MG63 (cell line): ENCODE results near the gene C1QTNF1. TPM values are rescaled to one million over a fixed set of nuclear protein-coding genes. Genes with fewer than 3 reads are reported as not detected.
"Not testable (repeated sequence)": the region's sequence is repeated elsewhere in the genome, so short reads cannot be mapped to it uniquely, and the experiment has no call there.

Source experiments
- DNase-seq: peaks from one replicate; pipeline ENCODE4 v3.0.0-alpha.2; 2020
- H3K27me3 ChIP-seq: fragments of 250-450 bp; sonication (Bioruptor Pico); 2 replicates; pipeline ENCODE4 v1.5.1; 2020; ENCODE audit warnings: mild to moderate bottlenecking, moderate library complexity
- H3K36me3 ChIP-seq: fragments of 250-450 bp; sonication (Bioruptor Pico); 2 replicates; pipeline ENCODE4 v1.5.1; 2020; ENCODE audit warnings: mild to moderate bottlenecking, moderate library complexity
- H3K4me3 ChIP-seq: fragments of 250-450 bp; sonication (Bioruptor Pico); 2 replicates; pipeline ENCODE4 v1.5.1; 2020; ENCODE audit warnings: mild to moderate bottlenecking, moderate library complexity
- H3K9me3 ChIP-seq: fragments of 250-450 bp; sonication (Bioruptor Pico); 2 replicates; pipeline ENCODE4 v1.5.1; 2020; ENCODE audit warnings: mild to moderate bottlenecking, moderate library complexity
- total RNA-seq: library from RNA; depleted of rRNA; stranded (reverse); fragments of >200 nt; shearing (Covaris generic); gene quantifications from 2 replicates; pipeline ENCODE4 v1.2.3, GENCODE V29; 2014; ENCODE audit warnings: low replicate concordance

The C1QTNF1 gene
- total RNA-seq, 1 experiment from 2014 or later = 38.4 TPM

- Histone ChIP-seq H3K4me3 (no peak overlapping the region), H3K27me3 (no peaks in the 10 kb centered on the region), H3K9me3 (no peaks in the 10 kb centered on the region), H3K36me3 (no peaks in the 10 kb centered on the region; the same call in 1 of the 2 replicates)
- DNase-seq = peak; percentile 39
Measured at GRCh38 chr17:79073706-79074088, 49.7 kb downstream of the C1QTNF1 start.

DNA sequence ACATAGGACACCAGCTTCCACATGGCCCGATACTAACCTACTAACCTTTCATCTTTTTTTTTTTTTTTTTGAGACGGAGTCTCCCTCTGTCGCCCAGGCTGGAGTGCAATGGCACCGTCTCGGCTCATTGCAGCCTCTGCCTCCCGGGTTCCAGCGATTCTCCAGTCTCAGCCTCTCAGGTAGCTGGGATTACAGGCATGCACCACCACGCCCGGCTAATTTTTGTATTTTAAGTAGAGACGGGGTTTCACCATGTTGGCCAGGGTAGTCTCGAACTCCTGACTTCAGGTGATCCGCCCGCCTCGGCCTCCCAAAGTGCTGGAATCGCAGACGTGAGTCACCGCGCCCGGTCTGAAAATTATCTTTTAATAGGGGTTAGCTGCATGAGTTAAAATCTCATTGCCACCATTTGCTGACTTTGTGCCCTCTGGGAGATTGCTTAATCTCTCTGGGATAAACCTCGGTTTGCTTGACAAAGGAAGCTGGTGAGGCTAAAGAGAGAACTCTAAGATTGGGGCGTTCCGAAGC, 50.2 kb downstream of the C1QTNF1 start:
- H3K4me3 ChIP-seq = peak overlapping the region; percentile 65
- not testable (repeated sequence) for H3K27me3 ChIP-seq, H3K9me3 ChIP-seq, DNase-seq, H3K36me3 ChIP-seq

DNA sequence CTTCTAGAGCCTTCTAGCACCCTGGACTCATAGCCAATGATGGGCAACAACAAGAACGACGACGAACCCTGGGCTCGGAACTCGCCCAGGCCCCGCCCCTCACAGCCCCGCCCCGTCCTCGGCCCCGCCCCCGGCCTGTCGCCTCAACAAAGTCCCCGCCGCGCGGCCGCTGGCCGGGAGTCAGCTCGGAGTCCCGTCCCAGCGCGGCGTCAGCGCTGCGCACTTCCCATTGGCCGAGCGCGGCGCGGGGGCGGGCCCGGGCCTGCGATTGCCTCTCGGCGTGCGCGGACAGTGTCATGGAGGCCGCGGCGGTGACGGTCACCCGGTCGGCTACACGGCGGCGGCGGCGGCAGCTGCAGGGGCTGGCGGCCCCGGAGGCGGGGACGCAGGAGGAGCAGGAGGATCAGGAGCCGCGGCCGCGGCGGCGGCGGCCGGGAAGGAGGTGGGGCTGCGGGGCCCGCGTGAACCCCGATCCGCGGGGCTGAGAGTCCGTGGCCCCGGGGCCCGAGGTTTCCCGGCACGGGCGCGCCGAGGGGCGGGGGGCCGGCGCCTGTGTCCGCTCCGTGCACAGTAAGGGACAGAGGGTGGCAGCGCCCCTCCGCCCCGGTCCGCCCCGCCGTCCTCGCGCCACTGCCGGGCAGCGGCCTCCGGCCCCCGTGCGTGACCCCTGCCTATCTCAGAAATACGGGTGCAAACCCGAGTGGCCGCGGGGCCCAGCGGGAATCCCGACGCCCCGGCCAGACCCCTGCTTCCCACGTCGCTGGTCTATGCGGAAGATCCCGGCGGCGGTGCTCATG, 50.9 kb downstream of the C1QTNF1 start, which contains the start of gene ENGASE:
ENGASE (plus strand) TSS at position 176 of the 797 bp plus-strand sequence; CDS start at position 297, 121 bp downstream.
- no peaks in the 10 kb centered on the region for H3K27me3 ChIP-seq
- no peaks in the 10 kb centered on the region for H3K9me3 ChIP-seq
- peak within 1 kb of the TSS; percentile 65 for H3K4me3 ChIP-seq
- DNase-seq = peak; percentile 94
- no peaks in the 10 kb centered on the region; the same call in 1 of the 2 replicates for H3K36me3 ChIP-seq

DNA sequence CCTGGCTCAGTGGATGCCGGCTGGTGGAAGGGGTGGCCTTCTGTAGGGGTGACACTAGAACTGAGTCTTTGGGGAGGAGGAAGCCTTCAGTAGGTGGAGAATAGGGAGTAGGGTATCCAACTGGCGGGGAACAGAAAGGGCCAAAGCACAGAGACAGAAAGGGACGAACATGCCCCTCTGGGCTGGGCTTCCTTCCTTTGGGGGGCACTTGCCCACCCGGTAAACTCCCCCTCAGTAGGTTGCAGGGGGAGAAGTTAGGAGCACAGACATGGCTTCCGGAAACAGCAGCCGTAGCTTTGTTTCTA, 51.4 kb downstream of the C1QTNF1 start:
- no peak for DNase-seq
- H3K36me3 ChIP-seq = peaks cover under 1% of the 10 kb centered on the region; the same call in 1 of the 2 replicates
- H3K4me3 ChIP-seq = peak overlapping the region; percentile 65
- no peaks in the 10 kb centered on the region for H3K27me3 ChIP-seq
- H3K9me3 ChIP-seq = no peaks in the 10 kb centered on the region

- Histone ChIP-seq H3K4me3 (peak overlapping the region; percentile 65), H3K9me3 (no peaks in the 10 kb centered on the region), H3K36me3 (peaks cover 3% of the 10 kb centered on the region; the same call in 1 of the 2 replicates), H3K27me3 (no peaks in the 10 kb centered on the region)
- DNase-seq = no peak
Measured at GRCh38 chr17:79075861-79076406, 52.0 kb downstream of the C1QTNF1 start.

DNA sequence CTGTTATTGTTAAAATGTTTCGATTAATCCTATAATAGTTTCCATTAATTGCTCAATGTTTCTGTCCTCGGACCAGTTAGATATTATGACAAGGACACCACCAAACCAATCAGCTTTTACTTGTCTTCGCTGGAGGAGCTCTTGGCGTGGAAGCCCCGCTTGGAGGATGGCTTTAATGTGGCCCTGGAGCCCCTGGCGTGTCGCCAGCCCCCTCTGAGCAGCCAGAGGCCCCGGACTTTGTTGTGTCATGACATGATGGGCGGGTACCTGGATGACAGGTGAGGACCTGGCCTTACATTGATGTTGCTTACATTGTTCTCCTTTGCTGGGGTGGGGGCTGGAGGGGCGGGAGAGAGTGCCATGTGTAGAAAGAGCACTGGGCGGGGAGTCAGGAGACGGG, 53.6 kb downstream of the C1QTNF1 start:
- Histone ChIP-seq H3K9me3 (no peaks in the 10 kb centered on the region), H3K4me3 (no peak overlapping the region), H3K27me3 (no peaks in the 10 kb centered on the region), H3K36me3 (peaks cover 10% of the 10 kb centered on the region)
- no peak for DNase-seq

DNA sequence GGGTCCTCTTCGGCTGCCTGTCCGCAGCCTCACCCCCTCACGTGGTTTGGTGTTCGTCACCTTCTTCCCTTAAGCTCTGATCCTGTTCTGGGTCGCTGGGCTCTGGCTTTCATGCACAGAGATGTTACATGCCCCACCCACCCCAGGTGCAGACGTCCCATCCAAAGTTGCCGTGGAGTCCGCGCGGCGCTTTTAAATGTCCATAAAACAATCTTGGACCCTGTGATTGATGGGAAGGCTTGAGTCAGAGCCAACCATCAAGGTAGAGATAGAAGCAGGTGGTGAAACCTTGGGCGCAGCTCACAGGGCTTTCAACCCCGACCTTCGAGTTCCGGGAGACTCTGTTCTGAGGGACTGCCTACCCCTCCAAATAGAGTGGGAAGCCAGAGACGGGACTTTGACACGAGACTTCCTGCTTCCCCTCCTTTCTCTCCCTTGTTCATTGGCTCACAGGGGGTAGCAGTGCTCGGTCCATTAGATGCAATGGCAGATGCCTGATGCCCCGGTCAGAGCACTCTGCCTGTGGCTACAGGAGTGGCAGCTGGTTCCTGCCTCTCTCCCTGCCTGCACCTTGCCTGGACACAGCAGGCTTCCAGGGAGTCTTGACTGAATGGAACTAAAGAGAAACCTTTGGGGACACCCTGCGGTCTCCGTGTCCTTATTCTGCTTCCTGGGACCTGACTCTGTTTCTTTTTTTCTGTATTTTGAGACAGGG, 54.7 kb downstream of the C1QTNF1 start:
- H3K36me3 ChIP-seq = peaks cover 16% of the 10 kb centered on the region
- no peak for DNase-seq
- H3K9me3 ChIP-seq = no peaks in the 10 kb centered on the region

GRCh38 chr17:79079421-79080200, 55.6 kb downstream of the C1QTNF1 start:
- no peaks in the 10 kb centered on the region for H3K9me3 ChIP-seq
- H3K4me3 ChIP-seq = no peak overlapping the region
- H3K27me3 ChIP-seq = no peaks in the 10 kb centered on the region
- peaks cover 20% of the 10 kb centered on the region for H3K36me3 ChIP-seq
- no peak for DNase-seq

More for the DNA sequence above, 54.7 kb downstream of the C1QTNF1 start:
- Histone ChIP-seq H3K27me3 (no peaks in the 10 kb centered on the region), H3K4me3 (no peak overlapping the region)

DNA sequence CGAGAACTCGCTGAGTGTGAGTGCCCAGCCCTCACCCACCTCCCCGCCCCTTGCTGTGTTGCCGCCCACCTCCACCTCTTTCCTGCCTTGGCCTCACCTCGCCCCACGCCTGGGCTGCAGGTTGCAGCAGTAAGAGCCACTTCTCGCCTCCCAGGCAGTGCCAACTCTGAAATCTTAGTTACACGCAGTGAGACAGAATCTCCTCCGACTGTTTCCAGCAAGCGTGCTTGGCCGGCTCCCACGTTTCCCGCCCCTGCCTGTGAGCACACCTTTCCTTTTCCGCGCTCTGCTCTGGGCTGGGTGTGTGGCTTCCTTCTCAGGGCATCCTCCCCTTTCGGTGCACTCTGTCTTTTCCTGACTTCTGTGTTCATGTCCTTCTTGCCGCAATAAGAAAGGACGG, 56.4 kb downstream of the C1QTNF1 start:
- no peak for DNase-seq
- Histone ChIP-seq H3K9me3 (no peaks in the 10 kb centered on the region), H3K4me3 (no peak overlapping the region), H3K36me3 (peaks cover 20% of the 10 kb centered on the region), H3K27me3 (no peaks in the 10 kb centered on the region)

GRCh38 chr17:79080761-79081290, 56.9 kb downstream of the C1QTNF1 start:
- H3K4me3 ChIP-seq = no peak overlapping the region
- H3K9me3 ChIP-seq = no peaks in the 10 kb centered on the region
- DNase-seq = no peak
- no peaks in the 10 kb centered on the region for H3K27me3 ChIP-seq
- H3K36me3 ChIP-seq = peaks cover 20% of the 10 kb centered on the region

- DNase-seq = no peak
- Histone ChIP-seq H3K27me3 (no peaks in the 10 kb centered on the region), H3K9me3 (no peaks in the 10 kb centered on the region), H3K36me3 (peaks cover 20% of the 10 kb centered on the region), H3K4me3 (no peak overlapping the region)
Measured at GRCh38 chr17:79081571-79082276, 57.8 kb downstream of the C1QTNF1 start.

GRCh38 chr17:79082311-79083190, 58.6 kb downstream of the C1QTNF1 start:
- no peak overlapping the region for H3K4me3 ChIP-seq
- H3K27me3 ChIP-seq = no peaks in the 10 kb centered on the region
- peak; percentile 51 for DNase-seq
- H3K36me3 ChIP-seq = peaks cover 20% of the 10 kb centered on the region
- no peaks in the 10 kb centered on the region for H3K9me3 ChIP-seq

DNA sequence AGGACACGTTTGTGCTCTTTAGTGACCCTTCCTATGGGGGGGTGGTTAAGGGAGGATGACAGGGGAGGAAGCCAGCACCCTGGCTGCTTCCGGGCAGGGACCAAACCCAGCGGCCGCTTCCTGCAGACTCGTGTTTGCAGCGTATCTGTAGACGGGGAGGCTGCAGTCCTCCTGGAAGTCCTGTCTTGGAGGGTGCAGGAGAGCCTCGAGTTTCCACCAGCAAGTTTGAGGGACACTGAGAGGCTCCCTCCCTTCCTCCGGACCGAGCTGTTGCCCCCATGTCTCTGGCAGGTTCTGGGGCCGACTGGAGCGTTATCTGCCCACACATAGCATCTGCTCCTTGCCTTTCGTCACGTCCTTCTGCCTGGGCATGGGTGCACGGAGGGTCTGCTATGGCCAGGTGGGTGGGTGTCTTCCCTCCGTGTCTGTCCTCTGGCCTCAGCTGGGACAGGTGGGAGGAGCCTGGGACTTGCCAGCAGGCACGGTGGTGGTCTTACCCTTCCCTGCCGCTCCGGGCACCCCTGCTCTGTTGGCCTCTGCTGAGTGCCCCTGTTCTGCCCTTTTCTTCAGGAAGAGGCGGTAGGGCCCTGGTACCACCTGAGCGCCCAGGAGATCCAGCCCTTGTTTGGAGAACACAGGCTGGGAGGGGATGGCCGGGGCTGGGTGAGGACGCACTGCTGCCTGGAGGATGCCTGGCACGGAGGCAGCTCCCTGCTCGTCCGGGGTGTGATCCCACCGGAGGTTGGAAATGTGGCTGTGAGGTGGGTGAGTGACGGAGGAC, 59.4 kb downstream of the C1QTNF1 start:
- DNase-seq = no peak
- Histone ChIP-seq H3K36me3 (peaks cover 23% of the 10 kb centered on the region), H3K4me3 (no peak overlapping the region), H3K27me3 (no peaks in the 10 kb centered on the region), H3K9me3 (no peaks in the 10 kb centered on the region)
